HepG2 (cell line): Measurements from ENCODE around the gene KIFC1. TPM values are rescaled to one million over a fixed set of nuclear protein-coding genes. Genes with fewer than 3 reads are reported as not detected.

Source experiments
- AKAP8 ChIP-seq: sonication (generic); formaldehyde crosslinking; IDR thresholded peaks from 2 replicates; pipeline ENCODE4 v1.5.1; 2020; ENCODE audit warnings: mild to moderate bottlenecking, missing genetic modification reagents
- DPF2 ChIP-seq: sonication (generic); formaldehyde crosslinking; IDR thresholded peaks from 2 replicates; pipeline ENCODE4 v1.4.0; 2020; ENCODE audit warnings: mild to moderate bottlenecking, low read depth, missing genetic modification reagents, borderline replicate concordance
- ELF1 ChIP-seq: sonication (generic); formaldehyde crosslinking; IDR thresholded peaks from 2 replicates; pipeline ENCODE4 v1.4.0; 2020; ENCODE audit warnings: missing genetic modification reagents
- IRX3 ChIP-seq: sonication (generic); formaldehyde crosslinking; IDR thresholded peaks from 2 replicates; pipeline ENCODE4 v1.8.1; 2023; ENCODE audit warnings: mild to moderate bottlenecking, low read depth, missing genetic modification reagents, borderline replicate concordance
- KLF12 ChIP-seq: sonication (generic); formaldehyde crosslinking; IDR thresholded peaks from 2 replicates; pipeline ENCODE4 v1.4.0; 2020; ENCODE audit warnings: missing genetic modification reagents, borderline replicate concordance
- KMT2A ChIP-seq: sonication (generic); formaldehyde crosslinking; IDR thresholded peaks from 2 replicates; pipeline ENCODE4 v1.4.0; 2020; ENCODE audit warnings: missing genetic modification reagents
- NCOA1 ChIP-seq: sonication (generic); formaldehyde crosslinking; IDR thresholded peaks from 2 replicates; pipeline ENCODE4 v1.9.0; 2021; ENCODE audit warnings: missing genetic modification reagents
- NR1H2 ChIP-seq: sonication (generic); formaldehyde crosslinking; IDR thresholded peaks from 2 replicates; pipeline ENCODE4 v1.8.1; 2022; ENCODE audit warnings: low read depth, missing genetic modification reagents, borderline replicate concordance
- NRL ChIP-seq: sonication (generic); formaldehyde crosslinking; IDR thresholded peaks from 2 replicates; pipeline ENCODE4 v1.5.0; 2020; ENCODE audit warnings: missing genetic modification reagents, mild to moderate bottlenecking, moderate library complexity, borderline replicate concordance
- PCBP2 ChIP-seq: fragments of 200-400 bp; formaldehyde crosslinking; optimal IDR thresholded peaks from 2 replicates; pipeline ENCODE3; 2018; ENCODE audit warnings: low read length, low read depth; ENCODE audit not compliant: poor library complexity, severe bottlenecking
- ZFYVE20 ChIP-seq: sonication (generic); formaldehyde crosslinking; IDR thresholded peaks from 2 replicates; pipeline ENCODE4 v1.8.0; 2023; ENCODE audit warnings: low read depth, mild to moderate bottlenecking, moderate library complexity, missing genetic modification reagents, borderline replicate concordance
- ZKSCAN5 ChIP-seq: sonication (generic); formaldehyde crosslinking; IDR thresholded peaks from 2 replicates; pipeline ENCODE4 v1.5.1; 2020; ENCODE audit warnings: mild to moderate bottlenecking, missing genetic modification reagents
- ZNF296 ChIP-seq: sonication (generic); formaldehyde crosslinking; conservative IDR thresholded peaks from 2 replicates; pipeline ENCODE4 v1.5.0; 2020; ENCODE audit warnings: mild to moderate bottlenecking, missing genetic modification reagents
- ZNF44 ChIP-seq: sonication (generic); formaldehyde crosslinking; IDR thresholded peaks from 2 replicates; pipeline ENCODE4 v1.5.1; 2020; ENCODE audit warnings: mild to moderate bottlenecking, missing genetic modification reagents
- ZNF790 ChIP-seq: sonication (generic); formaldehyde crosslinking; IDR thresholded peaks from 2 replicates; pipeline ENCODE4 v1.8.0; 2022; ENCODE audit warnings: missing genetic modification reagents, mild to moderate bottlenecking, borderline replicate concordance
- polyA plus RNA-seq, 8 experiments: library from polyadenylated mRNA; depleted of rRNA in 3 of 8; stranded (reverse) in 7 of 8; unstranded in 1 of 8; fragments of >200 nt; fragmentation: Illumina TruSeq in 4 of 8; extraction: Trizol in 4 of 8; gene quantifications; 2 replicates each; pipeline versions ENCODE4 v1.2.1 to v1.2.3, GENCODE V29; 2011 to 2016; ENCODE audit warnings: low read depth in 4 of 8, missing spikeins in 1 of 8, mixed read lengths in 1 of 8; ENCODE audit not compliant: insufficient read depth in 1 of 8
- total RNA-seq, 5 experiments: library from RNA; depleted of rRNA; stranded (reverse); fragments of >200 nt; fragmentation: Illumina TruSeq; extraction: Trizol; gene quantifications; 2 replicates each; pipeline ENCODE4 v1.2.3, GENCODE V29; 2016; ENCODE audit warnings: low read depth in 1 of 5
- TF ChIP-seq, protein P1 (sequence below): sonication (generic); formaldehyde crosslinking; conservative IDR thresholded peaks from 2 replicates; pipeline ENCODE4 v1.8.1; 2023; ENCODE audit warnings: missing genetic modification reagents
- TF ChIP-seq, protein P2 (sequence below): sonication (generic); formaldehyde crosslinking; IDR thresholded peaks from 2 replicates; pipeline ENCODE4 v1.5.0; 2020; ENCODE audit warnings: missing genetic modification reagents
- TF ChIP-seq, protein P3 (sequence below): sonication (generic); formaldehyde crosslinking; IDR thresholded peaks from 2 replicates; pipeline ENCODE4 v1.4.0; 2020; ENCODE audit warnings: missing genetic modification reagents
- TF ChIP-seq, protein P4 (sequence below): sonication (generic); formaldehyde crosslinking; IDR thresholded peaks from 2 replicates; pipeline ENCODE4 v1.8.0; 2022; ENCODE audit warnings: mild to moderate bottlenecking, missing genetic modification reagents, moderate library complexity

Gene KIFC1
- total and polyA plus RNA-seq, 2 of the 13 experiments (the other 11 are each of a cell fraction or from before 2014, with no cell fraction given): 25.0 to 45.5 TPM

DNA sequence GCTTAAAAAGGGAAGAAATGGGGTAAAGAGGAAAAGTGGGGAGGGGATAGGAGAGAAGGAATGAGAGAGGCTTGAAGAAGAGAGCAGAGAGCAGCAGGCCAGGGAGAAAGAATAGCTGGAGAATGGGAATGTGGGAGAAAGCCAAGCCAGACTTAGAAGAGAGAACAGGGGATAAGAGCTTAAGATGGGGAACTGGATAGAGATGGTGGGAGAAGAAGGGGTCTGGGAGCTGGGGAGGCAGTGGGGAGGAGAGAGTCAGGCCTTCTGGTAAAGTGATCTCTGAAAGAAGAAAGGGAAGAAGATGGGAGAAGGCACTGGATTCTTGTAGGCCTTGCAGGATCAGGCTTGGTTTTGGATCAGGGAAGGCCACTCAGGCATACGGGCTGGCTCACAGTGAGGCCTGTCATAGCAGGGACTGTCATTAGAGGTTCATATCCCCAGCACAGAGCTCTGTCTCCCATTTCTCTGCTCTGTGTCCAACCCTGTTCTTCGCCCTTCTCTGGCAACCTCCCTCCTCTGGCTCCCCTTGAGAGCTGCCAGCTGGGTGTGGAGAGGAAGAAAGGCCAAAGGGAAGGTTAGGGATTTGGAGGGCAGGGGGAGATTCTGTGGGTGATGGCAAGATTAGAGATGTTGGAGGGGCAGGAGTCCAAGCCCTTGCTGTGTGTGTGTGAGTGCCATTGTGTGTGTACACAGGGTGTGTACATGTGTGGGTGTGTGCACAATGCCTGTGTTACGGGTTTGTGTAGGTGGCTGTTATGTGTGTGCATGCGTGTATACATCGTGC is 37.5 kb downstream of the KIFC1 start (continued):
- no peak for TF ChIP-seq ZFYVE20 (CRISPR knock-in tag)
- TF ChIP-seq, protein P1, sequence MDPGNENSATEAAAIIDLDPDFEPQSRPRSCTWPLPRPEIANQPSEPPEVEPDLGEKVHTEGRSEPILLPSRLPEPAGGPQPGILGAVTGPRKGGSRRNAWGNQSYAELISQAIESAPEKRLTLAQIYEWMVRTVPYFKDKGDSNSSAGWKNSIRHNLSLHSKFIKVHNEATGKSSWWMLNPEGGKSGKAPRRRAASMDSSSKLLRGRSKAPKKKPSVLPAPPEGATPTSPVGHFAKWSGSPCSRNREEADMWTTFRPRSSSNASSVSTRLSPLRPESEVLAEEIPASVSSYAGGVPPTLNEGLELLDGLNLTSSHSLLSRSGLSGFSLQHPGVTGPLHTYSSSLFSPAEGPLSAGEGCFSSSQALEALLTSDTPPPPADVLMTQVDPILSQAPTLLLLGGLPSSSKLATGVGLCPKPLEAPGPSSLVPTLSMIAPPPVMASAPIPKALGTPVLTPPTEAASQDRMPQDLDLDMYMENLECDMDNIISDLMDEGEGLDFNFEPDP (CRISPR knock-in tag): 0 out of 2 replicates have a peak, but pooled peaks have one; percentile 55
- TF ChIP-seq ZNF296 (CRISPR knock-in tag): no peak
- TF ChIP-seq ELF1 (CRISPR knock-in tag): no peak
- TF ChIP-seq KLF12: no peak
- no peak for TF ChIP-seq NR1H2 (CRISPR knock-in tag)
- TF ChIP-seq KMT2A (CRISPR knock-in tag): no peak
- TF ChIP-seq ZKSCAN5 (CRISPR knock-in tag): 0 out of 2 replicates have a peak, but pooled peaks have one; percentile 34
- no peak for TF ChIP-seq IRX3 (CRISPR knock-in tag)
- no peak for TF ChIP-seq NCOA1 (CRISPR knock-in tag)
- no peak for TF ChIP-seq AKAP8 (CRISPR knock-in tag)
- TF ChIP-seq ZNF44: peak; percentile 53; the same call in 1 of the 2 replicates
- TF ChIP-seq, protein P2, sequence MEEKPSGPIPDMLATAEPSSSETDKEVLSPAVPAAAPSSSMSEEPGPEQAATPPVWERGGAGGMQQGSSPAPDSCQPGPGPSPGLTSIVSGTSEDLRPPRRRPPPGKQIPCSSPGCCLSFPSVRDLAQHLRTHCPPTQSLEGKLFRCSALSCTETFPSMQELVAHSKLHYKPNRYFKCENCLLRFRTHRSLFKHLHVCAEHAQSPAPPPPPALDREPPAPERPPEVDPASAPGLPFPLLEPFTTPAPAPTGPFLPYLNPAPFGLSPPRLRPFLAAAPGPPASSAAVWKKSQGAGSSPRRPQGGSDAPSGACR: 0 out of 2 replicates have a peak, but pooled peaks have one; percentile 16
- TF ChIP-seq ZNF790 (CRISPR knock-in tag): no peak
- TF ChIP-seq, protein P3, sequence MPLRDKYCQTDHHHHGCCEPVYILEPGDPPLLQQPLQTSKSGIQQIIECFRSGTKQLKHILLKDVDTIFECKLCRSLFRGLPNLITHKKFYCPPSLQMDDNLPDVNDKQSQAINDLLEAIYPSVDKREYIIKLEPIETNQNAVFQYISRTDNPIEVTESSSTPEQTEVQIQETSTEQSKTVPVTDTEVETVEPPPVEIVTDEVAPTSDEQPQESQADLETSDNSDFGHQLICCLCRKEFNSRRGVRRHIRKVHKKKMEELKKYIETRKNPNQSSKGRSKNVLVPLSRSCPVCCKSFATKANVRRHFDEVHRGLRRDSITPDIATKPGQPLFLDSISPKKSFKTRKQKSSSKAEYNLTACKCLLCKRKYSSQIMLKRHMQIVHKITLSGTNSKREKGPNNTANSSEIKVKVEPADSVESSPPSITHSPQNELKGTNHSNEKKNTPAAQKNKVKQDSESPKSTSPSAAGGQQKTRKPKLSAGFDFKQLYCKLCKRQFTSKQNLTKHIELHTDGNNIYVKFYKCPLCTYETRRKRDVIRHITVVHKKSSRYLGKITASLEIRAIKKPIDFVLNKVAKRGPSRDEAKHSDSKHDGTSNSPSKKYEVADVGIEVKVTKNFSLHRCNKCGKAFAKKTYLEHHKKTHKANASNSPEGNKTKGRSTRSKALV (CRISPR knock-in tag): no peak
- no peak for TF ChIP-seq DPF2
- TF ChIP-seq, protein P4, sequence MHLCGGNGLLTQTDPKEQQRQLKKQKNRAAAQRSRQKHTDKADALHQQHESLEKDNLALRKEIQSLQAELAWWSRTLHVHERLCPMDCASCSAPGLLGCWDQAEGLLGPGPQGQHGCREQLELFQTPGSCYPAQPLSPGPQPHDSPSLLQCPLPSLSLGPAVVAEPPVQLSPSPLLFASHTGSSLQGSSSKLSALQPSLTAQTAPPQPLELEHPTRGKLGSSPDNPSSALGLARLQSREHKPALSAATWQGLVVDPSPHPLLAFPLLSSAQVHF (CRISPR knock-in tag): no peak
- 0 out of 2 replicates have a peak, but pooled peaks have one; percentile 29 for TF ChIP-seq NRL
- TF ChIP-seq PCBP2: peak; percentile 68
